ENCODE measurements around the gene TPSD1.

TPSD1 gene

GRCh38 chr16:1286513-1287094, 30.7 kb downstream of the TPSD1 start:
- TF ChIP-seq ZFX (IDR thresholded peaks at IDR 0.05; ENCODE audit: borderline replicate concordance) (no peak), CTCF (IDR thresholded peaks at IDR 0.05) (no peak)
- H3K27ac ChIP-seq: no peak overlapping the region

- no peak overlapping the region for H3K27ac ChIP-seq
- TF ChIP-seq ZFX (IDR thresholded peaks at IDR 0.05; ENCODE audit: borderline replicate concordance): no peak
- no peak for TF ChIP-seq CTCF (IDR thresholded peaks at IDR 0.05)
These were observed 32.3 kb downstream of the TPSD1 start for GRCh38 chr16:1287982-1288670.

GRCh38 chr16:1288813-1289476, 33.1 kb downstream of the TPSD1 start:
- TF ChIP-seq CTCF (IDR thresholded peaks at IDR 0.05) (no peak), ZFX (IDR thresholded peaks at IDR 0.05; ENCODE audit: borderline replicate concordance) (no peak)
- no peak overlapping the region for H3K27ac ChIP-seq

GRCh38 chr16:1289477-1289866, 33.6 kb downstream of the TPSD1 start:
- no peak for TF ChIP-seq ZFX (IDR thresholded peaks at IDR 0.05; ENCODE audit: borderline replicate concordance)
- no peak for TF ChIP-seq CTCF (IDR thresholded peaks at IDR 0.05)
- H3K27ac ChIP-seq: no peak overlapping the region

- no peak for TF ChIP-seq ZFX (IDR thresholded peaks at IDR 0.05; ENCODE audit: borderline replicate concordance)
- TF ChIP-seq CTCF (IDR thresholded peaks at IDR 0.05): no peak
- H3K27ac ChIP-seq: no peak overlapping the region
These were observed 34.2 kb downstream of the TPSD1 start for GRCh38 chr16:1290063-1290501.

- TF ChIP-seq ZFX (IDR thresholded peaks at IDR 0.05; ENCODE audit: borderline replicate concordance): no peak
- TF ChIP-seq CTCF (IDR thresholded peaks at IDR 0.05): no peak
- no peak overlapping the region for H3K27ac ChIP-seq
These were observed 35.1 kb downstream of the TPSD1 start for GRCh38 chr16:1290860-1291575.

Measured in 22Rv1 (cell line).